ENCODE results near the gene CHSY1. TPM values are rescaled to one million over a fixed set of nuclear protein-coding genes. Genes with fewer than 3 reads are reported as not detected.

Gene CHSY1
- total and polyA plus RNA-seq, 2 of the 4 experiments (the other 2 are of a cell fraction) = 40.9 to 53.2 TPM

DNA sequence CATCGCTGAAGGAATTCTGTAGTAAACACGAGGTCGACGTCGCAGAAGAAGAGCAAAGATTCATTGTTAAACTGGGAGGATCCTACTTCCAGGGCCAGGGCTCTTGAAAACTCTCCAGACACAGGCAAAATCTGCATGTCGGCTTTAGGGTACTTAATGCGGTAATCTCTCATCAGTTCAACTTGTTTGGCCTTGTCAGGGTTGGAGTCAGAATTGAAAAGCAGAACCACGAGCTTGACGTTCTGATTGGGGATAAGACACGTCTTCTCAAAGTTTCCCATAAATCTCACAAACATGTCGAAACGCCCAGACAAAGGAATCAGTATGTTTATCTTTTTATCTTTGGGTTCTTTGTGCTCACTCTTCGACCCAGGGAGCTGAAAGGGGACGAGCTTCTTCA, 74.0 kb downstream of the CHSY1 start:
- POLR2A ChIA-PET (ENCODE audit: unreplicated experiment) = interaction anchor here (0.6 kb wide), 1 partner anchor 54 kb away, joined by 3 read pairs; no protein-coding TSS in a partner anchor
- no peak overlapping the region for H2AFZ ChIP-seq (replicated peaks; ENCODE audit: low read length, poor library complexity)
- no peak overlapping the region for H4K5ac ChIP-seq (ENCODE audit: low read depth, low read length)
- peaks cover 3% of the 10 kb centered on the region for H3K9me3 ChIP-seq (ENCODE audit: control insufficient read depth, insufficient read depth, low read length)
- intact Hi-C loops (cut with micrococcal nuclease) (no loop called here), dilution Hi-C loops (cut with HindIII; ENCODE audit: low sequenced_read_pairs, unreplicated experiment) (no loop called here), in situ Hi-C loops (cut with MboI; ENCODE audit: low sequenced_read_pairs) (no loop called here)
- H3K18ac ChIP-seq (ENCODE audit: low read depth, low read length) = no peak overlapping the region
- no peak overlapping the region for H3K27ac ChIP-seq (ENCODE audit: insufficient read depth, low read length)
- no peak overlapping the region for H2BK5ac ChIP-seq (ENCODE audit: low read depth, low read length, poor library complexity, severe bottlenecking)
- H3K14ac ChIP-seq (replicated peaks; ENCODE audit: low read depth, low read length) = no peak overlapping the region
- CTCF ChIA-PET = no interaction called here
- no peaks in the 10 kb centered on the region for H3K27me3 ChIP-seq (ENCODE audit: control insufficient read depth, insufficient read depth, low read length)
- peaks cover 15% of the 10 kb centered on the region for H4K20me1 ChIP-seq (ENCODE audit: insufficient read depth, low read length)
- H2BK20ac ChIP-seq (ENCODE audit: low read depth, low read length) = peak overlapping the region; percentile 14; the same call in 1 of the 2 replicates
- no peak overlapping the region for H3K4me2 ChIP-seq (ENCODE audit: low read depth, low read length)
- H2AK5ac ChIP-seq (ENCODE audit: low read depth, low read length) = no peak overlapping the region; the same call in 1 of the 2 replicates
- H3K36me3 ChIP-seq (ENCODE audit: control insufficient read depth, insufficient read depth, low read length) = peaks cover 48% of the 10 kb centered on the region
- DNase-seq (no peak), ATAC-seq (ENCODE audit: low read depth) (no peak)
- no peak overlapping the region for H3K9ac ChIP-seq (ENCODE audit: low read depth, low read length)
- peaks cover 35% of the 10 kb centered on the region for H3K4me1 ChIP-seq (ENCODE audit: control insufficient read depth, insufficient read depth, low read length)
- no peak overlapping the region for H4K91ac ChIP-seq (ENCODE audit: insufficient read depth, low read depth, low read length)
- no TSS peak for BruUV-seq (replicated peaks)
- H3K23ac ChIP-seq (ENCODE audit: low read depth, low read length) = no peak overlapping the region
- no peak overlapping the region; the same call in 1 of the 2 replicates for H3K4ac ChIP-seq (ENCODE audit: low read depth, low read length)
- H3K79me1 ChIP-seq (ENCODE audit: low read depth in 1 of 2, low read length in 2 of 2) = peaks cover 53 to 87% of the 10 kb centered on the region in 2 experiments
- peak overlapping the region in 1 of 2 experiments; percentile 7; a peak in 1 of 4 replicates for H4K8ac ChIP-seq (ENCODE audit: low read depth in 2 of 2, low read length in 2 of 2)
- H3K56ac ChIP-seq (ENCODE audit: extremely low read depth, insufficient read depth, low read length) = no peak overlapping the region
- WGBS, 2 experiments (ENCODE audit: extremely low coverage in 2 of 2, insufficient read length in 1 of 2) = 98% methylated on average over 6 of the region's 14 CpGs; no CpG with 5 or more reads in 1 of the 2 experiments
- H2BK120ac ChIP-seq (ENCODE audit: low read depth, low read length) = no peak overlapping the region
- TF ChIP-seq POLR2A (IDR thresholded peaks at IDR 0.05; ENCODE audit: low read depth, low read length) (no peak), MXI1 (IDR thresholded peaks at IDR 0.05; ENCODE audit: borderline replicate concordance, low read depth, low read length) (no peak), RFX5 (IDR thresholded peaks at IDR 0.05; ENCODE audit: low read depth, low read length) (no peak), MAZ (IDR thresholded peaks at IDR 0.05; ENCODE audit: borderline replicate concordance, low read depth, low read length) (no peak), SMC3 (IDR thresholded peaks at IDR 0.05; ENCODE audit: low read depth, low read length) (no peak), RAD21 (IDR thresholded peaks at IDR 0.05; ENCODE audit: low read length) (no peak), RCOR1 (IDR thresholded peaks at IDR 0.05; ENCODE audit: insufficient replicate concordance, low read length) (no peak)
- TF ChIP-seq, protein P1, sequence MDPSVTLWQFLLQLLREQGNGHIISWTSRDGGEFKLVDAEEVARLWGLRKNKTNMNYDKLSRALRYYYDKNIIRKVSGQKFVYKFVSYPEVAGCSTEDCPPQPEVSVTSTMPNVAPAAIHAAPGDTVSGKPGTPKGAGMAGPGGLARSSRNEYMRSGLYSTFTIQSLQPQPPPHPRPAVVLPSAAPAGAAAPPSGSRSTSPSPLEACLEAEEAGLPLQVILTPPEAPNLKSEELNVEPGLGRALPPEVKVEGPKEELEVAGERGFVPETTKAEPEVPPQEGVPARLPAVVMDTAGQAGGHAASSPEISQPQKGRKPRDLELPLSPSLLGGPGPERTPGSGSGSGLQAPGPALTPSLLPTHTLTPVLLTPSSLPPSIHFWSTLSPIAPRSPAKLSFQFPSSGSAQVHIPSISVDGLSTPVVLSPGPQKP (IDR thresholded peaks at IDR 0.05; ENCODE audit: borderline replicate concordance, low read depth, low read length) = no peak
- no peak overlapping the region for H3K4me3 ChIP-seq (ENCODE audit: insufficient read depth, low read depth, low read length)
- H3K9me1 ChIP-seq (ENCODE audit: insufficient read depth, low read length) = peaks cover 39% of the 10 kb centered on the region
- H2AK9ac ChIP-seq (replicated peaks; ENCODE audit: low read depth, low read length, poor library complexity) = no peak overlapping the region
- no peak overlapping the region for H2BK15ac ChIP-seq (ENCODE audit: low read depth, low read length)
